Fibroblast of lung (primary cell): ENCODE measurements around the gene TOM1. TPM values are rescaled to one million over a fixed set of nuclear protein-coding genes. Genes with fewer than 3 reads are reported as not detected.

Source experiments
- DNase-seq, 2 donors: peaks; one replicate each; pipeline versions ENCODE4 v3.0.0 to v3.0.0-alpha.2; 2010; ENCODE audit warnings: low read depth in 2 of 2
- H2AFZ ChIP-seq: 2 replicates; pipeline ENCODE4 v1.5.1; 2012; ENCODE audit warnings: low read length, control low read depth, inconsistent platforms
- H3K27ac ChIP-seq: 2 replicates; pipeline ENCODE4 v1.5.1; 2011; ENCODE audit warnings: low read length, control low read depth; ENCODE audit not compliant: insufficient read depth
- H3K27me3 ChIP-seq: 2 replicates; pipeline ENCODE4 v1.5.1; 2011; ENCODE audit warnings: mild to moderate bottlenecking, low read length; ENCODE audit not compliant: control insufficient read depth, insufficient read depth
- H3K36me3 ChIP-seq: 2 replicates; pipeline ENCODE4 v1.5.1; 2011; ENCODE audit warnings: low read length; ENCODE audit not compliant: control insufficient read depth, insufficient read depth
- H3K4me1 ChIP-seq: 2 replicates; pipeline ENCODE4 v1.5.1; 2011; ENCODE audit warnings: low read length; ENCODE audit not compliant: control insufficient read depth, insufficient read depth; ENCODE audit errors: extremely low read depth
- H3K4me2 ChIP-seq: 2 replicates; pipeline ENCODE4 v1.5.1; 2011; ENCODE audit warnings: low read length, control low read depth; ENCODE audit not compliant: insufficient read depth; ENCODE audit errors: extremely low read depth
- H3K4me3 ChIP-seq, 4 experiments: fragments of 200-600 bp in 1 of 4; sonication (generic) in 1 of 4; replicated peaks in 1 of 4; 2 replicates each; pipeline ENCODE4 v1.5.1; 2011 to 2016; ENCODE audit warnings: low read length in 4 of 4, low read depth in 3 of 4, mild to moderate bottlenecking in 3 of 4, control low read depth in 2 of 4, inconsistent platforms in 1 of 4, mixed read lengths in 1 of 4; ENCODE audit not compliant: insufficient read depth in 1 of 4; ENCODE audit errors: control extremely low read depth in 1 of 4
- H3K79me2 ChIP-seq: 2 replicates; pipeline ENCODE4 v1.5.1; 2012; ENCODE audit warnings: mild to moderate bottlenecking, low read length, inconsistent platforms; ENCODE audit not compliant: control insufficient read depth, insufficient read depth
- H3K9ac ChIP-seq: 2 replicates; pipeline ENCODE4 v1.5.1; 2011; ENCODE audit warnings: mild to moderate bottlenecking, low read length, control low read depth; ENCODE audit not compliant: insufficient read depth
- H3K9me3 ChIP-seq: 2 replicates; pipeline ENCODE4 v1.5.1; 2012; ENCODE audit warnings: low read depth, low read length; ENCODE audit not compliant: control insufficient read depth, insufficient read depth
- H4K20me1 ChIP-seq: 2 replicates; pipeline ENCODE4 v1.5.1; 2011; ENCODE audit warnings: low read length; ENCODE audit not compliant: control insufficient read depth, insufficient read depth; ENCODE audit errors: extremely low read depth
- EZH2 ChIP-seq: IDR thresholded peaks from 2 replicates; pipeline ENCODE4 v1.5.1; 2012; ENCODE audit warnings: low read length, control low read depth, mild to moderate bottlenecking; ENCODE audit errors: missing control alignments
- polyA plus RNA-seq, 2 donors: library from polyadenylated mRNA; depleted of rRNA in 1 of 2; stranded (reverse) in 1 of 2; unstranded in 1 of 2; fragments of >200 nt; gene quantifications; 2 replicates each; pipeline ENCODE4 v1.2.1, GENCODE V29; 2011 to 2012; ENCODE audit warnings: missing spikeins in 1 of 2
- total RNA-seq: library from RNA; depleted of rRNA; stranded (reverse); fragments of >200 nt; gene quantifications from 2 replicates; pipeline ENCODE4 v1.2.1, GENCODE V29; 2014
- TF ChIP-seq, protein P1 (sequence below), 2 donors: IDR thresholded peaks in 1 of 2; conservative IDR thresholded peaks in 1 of 2; 1 replicate in 1 of 2; 2 replicates in 1 of 2; pipeline ENCODE4 v1.5.1; 2011 to 2012; ENCODE audit warnings: low read length in 2 of 2, control low read depth in 1 of 2, inconsistent platforms in 1 of 2, low read depth in 1 of 2, mild to moderate bottlenecking in 1 of 2

TOM1 gene
- total and polyA plus RNA-seq, 2 donors (not counting 1 experiment from before 2014, with no cell fraction given) = 30.9 to 51.6 TPM

DNA sequence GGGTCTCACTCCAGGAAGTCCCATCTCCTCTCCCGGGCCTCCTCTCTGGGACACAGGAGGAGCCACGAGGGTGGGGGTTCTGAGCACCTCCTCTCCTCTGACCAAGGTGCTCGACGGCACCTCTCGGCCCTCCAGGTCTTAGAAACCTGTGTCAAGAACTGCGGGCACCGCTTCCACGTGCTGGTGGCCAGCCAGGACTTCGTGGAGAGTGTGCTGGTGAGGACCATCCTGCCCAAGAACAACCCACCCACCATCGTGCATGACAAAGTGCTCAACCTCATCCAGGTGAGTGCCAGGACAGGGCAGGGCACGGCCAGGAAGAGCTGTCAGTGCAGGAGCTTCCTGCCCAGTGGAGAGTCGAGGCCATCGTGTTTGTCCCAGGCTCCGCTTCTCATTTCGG lies 23.2 kb downstream of the TOM1 start:
- Histone ChIP-seq H3K4me2 (no peak overlapping the region), H3K4me1 (no peaks in the 10 kb centered on the region), H3K9me3 (no peaks in the 10 kb centered on the region), H3K27ac (no peak overlapping the region), H3K27me3 (no peaks in the 10 kb centered on the region), H3K9ac (no peak overlapping the region), H3K36me3 (peaks cover 18% of the 10 kb centered on the region), H2AFZ (no peak overlapping the region), H3K4me3 (no peak overlapping the region), H4K20me1 (no peaks in the 10 kb centered on the region), H3K79me2 (no peaks in the 10 kb centered on the region)
- no peak for DNase-seq
- TF ChIP-seq, protein P1, sequence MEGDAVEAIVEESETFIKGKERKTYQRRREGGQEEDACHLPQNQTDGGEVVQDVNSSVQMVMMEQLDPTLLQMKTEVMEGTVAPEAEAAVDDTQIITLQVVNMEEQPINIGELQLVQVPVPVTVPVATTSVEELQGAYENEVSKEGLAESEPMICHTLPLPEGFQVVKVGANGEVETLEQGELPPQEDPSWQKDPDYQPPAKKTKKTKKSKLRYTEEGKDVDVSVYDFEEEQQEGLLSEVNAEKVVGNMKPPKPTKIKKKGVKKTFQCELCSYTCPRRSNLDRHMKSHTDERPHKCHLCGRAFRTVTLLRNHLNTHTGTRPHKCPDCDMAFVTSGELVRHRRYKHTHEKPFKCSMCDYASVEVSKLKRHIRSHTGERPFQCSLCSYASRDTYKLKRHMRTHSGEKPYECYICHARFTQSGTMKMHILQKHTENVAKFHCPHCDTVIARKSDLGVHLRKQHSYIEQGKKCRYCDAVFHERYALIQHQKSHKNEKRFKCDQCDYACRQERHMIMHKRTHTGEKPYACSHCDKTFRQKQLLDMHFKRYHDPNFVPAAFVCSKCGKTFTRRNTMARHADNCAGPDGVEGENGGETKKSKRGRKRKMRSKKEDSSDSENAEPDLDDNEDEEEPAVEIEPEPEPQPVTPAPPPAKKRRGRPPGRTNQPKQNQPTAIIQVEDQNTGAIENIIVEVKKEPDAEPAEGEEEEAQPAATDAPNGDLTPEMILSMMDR (conservative IDR thresholded peaks at IDR 0.05 in 1 of 2, IDR thresholded peaks at IDR 0.05 in 1 of 2; ENCODE audit: low read depth in 1 of 2, low read length in 2 of 2) = no peak
- TF ChIP-seq EZH2 = no peak

DNA sequence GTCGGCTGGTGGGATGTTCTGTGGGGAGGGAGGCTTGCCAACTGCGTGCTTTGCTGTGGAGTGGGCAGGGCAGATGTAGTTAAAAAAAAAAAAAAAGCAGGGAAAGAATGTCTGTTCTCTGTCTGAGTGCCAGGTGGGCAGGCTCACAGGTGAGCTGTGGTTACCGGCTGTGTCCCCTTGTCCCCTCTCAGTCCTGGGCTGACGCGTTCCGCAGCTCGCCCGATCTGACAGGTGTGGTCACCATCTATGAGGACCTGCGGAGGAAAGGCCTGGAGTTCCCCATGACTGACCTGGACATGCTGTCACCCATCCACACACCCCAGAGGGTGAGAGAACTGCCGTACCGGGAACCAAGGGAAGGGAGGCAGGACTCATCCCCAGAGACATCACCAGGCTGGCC lies 23.6 kb downstream of the TOM1 start:
- Histone ChIP-seq H3K4me1 (no peaks in the 10 kb centered on the region), H3K9me3 (no peaks in the 10 kb centered on the region), H3K4me3 (no peak overlapping the region), H2AFZ (no peak overlapping the region), H3K4me2 (no peak overlapping the region), H3K27ac (no peak overlapping the region), H3K9ac (no peak overlapping the region), H3K79me2 (no peaks in the 10 kb centered on the region), H3K27me3 (no peaks in the 10 kb centered on the region), H4K20me1 (no peaks in the 10 kb centered on the region), H3K36me3 (peaks cover 20% of the 10 kb centered on the region)
- TF ChIP-seq, protein P1 (conservative IDR thresholded peaks at IDR 0.05 in 1 of 2, IDR thresholded peaks at IDR 0.05 in 1 of 2; ENCODE audit: low read depth in 1 of 2, low read length in 2 of 2) = no peak
- no peak for TF ChIP-seq EZH2
- no peak for DNase-seq

DNA sequence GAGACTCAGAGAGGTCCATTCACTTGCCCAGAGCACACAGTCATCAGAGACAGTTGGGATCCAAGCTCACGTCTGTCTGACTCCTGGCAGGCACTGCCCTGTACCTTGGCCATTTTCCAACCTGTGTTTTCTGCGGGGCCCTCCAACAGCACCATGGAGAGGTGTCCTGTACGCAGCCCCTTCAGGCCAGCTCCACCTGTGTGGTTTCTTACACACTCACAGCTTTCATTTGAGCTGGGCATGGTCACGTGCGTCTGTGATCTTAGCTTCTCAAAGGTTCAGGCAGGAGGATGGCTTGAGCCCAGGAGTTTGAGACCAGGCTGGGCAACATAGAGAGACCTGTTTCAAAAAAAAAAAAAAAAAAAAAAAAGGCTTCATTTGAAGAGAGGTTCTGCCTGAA lies 24.4 kb downstream of the TOM1 start:
- Histone ChIP-seq H3K4me3 (no peak overlapping the region), H3K4me1 (no peaks in the 10 kb centered on the region), H4K20me1 (no peaks in the 10 kb centered on the region), H3K9ac (no peak overlapping the region), H3K36me3 (peaks cover 21% of the 10 kb centered on the region), H3K4me2 (no peak overlapping the region), H3K9me3 (no peaks in the 10 kb centered on the region), H3K27ac (no peak overlapping the region), H2AFZ (no peak overlapping the region), H3K79me2 (no peaks in the 10 kb centered on the region), H3K27me3 (no peaks in the 10 kb centered on the region)
- DNase-seq = no peak
- TF ChIP-seq, protein P1 (conservative IDR thresholded peaks at IDR 0.05 in 1 of 2, IDR thresholded peaks at IDR 0.05 in 1 of 2; ENCODE audit: low read depth in 1 of 2, low read length in 2 of 2) = no peak
- no peak for TF ChIP-seq EZH2
